Osteoblast (primary cell): ENCODE results near the gene DLK2. TPM values are rescaled to one million over a fixed set of nuclear protein-coding genes. Genes with fewer than 3 reads are reported as not detected.

Experiments
- DNase-seq: peaks from one replicate; pipeline ENCODE4 v3.0.0; 2011; ENCODE audit warnings: low spot score, mixed read lengths; ENCODE audit not compliant: insufficient read length; ENCODE audit errors: missing footprints
- H2AFZ ChIP-seq: 2 replicates; pipeline ENCODE4 v1.6.0; 2011; ENCODE audit warnings: mild to moderate bottlenecking, low read length
- H3K27ac ChIP-seq: 2 replicates; pipeline ENCODE4 v1.5.1; 2011; ENCODE audit warnings: mild to moderate bottlenecking, low read depth, low read length, moderate library complexity
- H3K27me3 ChIP-seq: 2 replicates; pipeline ENCODE4 v1.6.0; 2012; ENCODE audit warnings: mild to moderate bottlenecking, control low read depth, inconsistent platforms, low read length, moderate library complexity; ENCODE audit not compliant: insufficient read depth
- H3K36me3 ChIP-seq: 2 replicates; pipeline ENCODE4 v1.5.1; 2011; ENCODE audit warnings: mild to moderate bottlenecking, low read length, control low read depth, moderate library complexity; ENCODE audit not compliant: insufficient read depth
- H3K4me1 ChIP-seq: 2 replicates; pipeline ENCODE4 v1.5.1; 2011; ENCODE audit warnings: mild to moderate bottlenecking, low read length, control low read depth, moderate library complexity; ENCODE audit not compliant: insufficient read depth
- H3K4me2 ChIP-seq: 2 replicates; pipeline ENCODE4 v1.6.0; 2011; ENCODE audit warnings: mild to moderate bottlenecking, low read length; ENCODE audit not compliant: insufficient read depth
- H3K4me3 ChIP-seq: fragments of 200-600 bp; sonication (generic); 3 replicates; pipeline ENCODE4 v1.5.1; 2012; ENCODE audit warnings: mild to moderate bottlenecking, low read length, inconsistent platforms; ENCODE audit not compliant: insufficient read depth
- H3K79me2 ChIP-seq: 2 replicates; pipeline ENCODE4 v1.6.0; 2012; ENCODE audit warnings: mild to moderate bottlenecking, low read length, control low read depth, inconsistent platforms; ENCODE audit not compliant: insufficient read depth
- H3K9me3 ChIP-seq: 2 replicates; pipeline ENCODE4 v1.5.1; 2011; ENCODE audit warnings: low read depth, low read length, control low read depth
- H4K20me1 ChIP-seq: 2 replicates; pipeline ENCODE4 v1.6.0; 2012; ENCODE audit warnings: mild to moderate bottlenecking, low read length, control low read depth; ENCODE audit not compliant: insufficient read depth
- CTCF ChIP-seq: IDR thresholded peaks from 2 replicates; pipeline ENCODE4 v1.5.1; 2011; ENCODE audit warnings: mild to moderate bottlenecking, low read depth, low read length, moderate library complexity; ENCODE audit errors: extremely low read depth
- total RNA-seq: library from RNA; depleted of rRNA; stranded (reverse); fragments of >200 nt; gene quantifications from 2 replicates; pipeline ENCODE4 v1.2.3, GENCODE V29; 2012

The DLK2 gene
- total RNA-seq, 1 donor: not detected

DNA sequence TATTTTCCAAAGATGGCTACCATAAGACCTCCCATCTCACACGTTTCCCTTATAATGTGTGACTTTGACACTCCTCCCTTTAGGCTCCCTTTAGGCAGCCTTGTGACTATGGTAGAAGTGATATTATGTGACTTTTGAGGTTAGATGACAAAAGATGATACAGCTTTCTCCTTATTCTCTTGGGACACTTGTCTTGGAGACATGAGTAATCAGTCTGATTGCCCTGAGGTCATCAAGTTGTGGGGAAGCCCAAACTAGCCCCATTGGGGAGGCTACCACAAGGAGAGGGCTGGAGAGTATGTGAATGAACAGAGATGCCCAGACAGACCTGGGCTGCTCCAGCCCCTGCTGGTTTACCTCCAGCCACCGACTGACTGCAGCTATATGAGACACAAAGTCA, 10.6 kb upstream of the DLK2 start:
- no peak for TF ChIP-seq CTCF
- no peaks in the 10 kb centered on the region for H4K20me1 ChIP-seq
- H3K36me3 ChIP-seq: no peaks in the 10 kb centered on the region
- no peak overlapping the region for H3K4me2 ChIP-seq
- no peaks in the 10 kb centered on the region for H3K4me1 ChIP-seq
- no peak for DNase-seq
- H3K9me3 ChIP-seq: no peaks in the 10 kb centered on the region
- peaks cover 11% of the 10 kb centered on the region for H3K27me3 ChIP-seq
- H3K27ac ChIP-seq: no peak overlapping the region
- H2AFZ ChIP-seq: no peak overlapping the region
- H3K4me3 ChIP-seq: no peak overlapping the region
- H3K79me2 ChIP-seq: no peaks in the 10 kb centered on the region

- Histone ChIP-seq H3K36me3 (no peaks in the 10 kb centered on the region), H3K27me3 (peaks cover 11% of the 10 kb centered on the region), H3K9me3 (no peaks in the 10 kb centered on the region), H3K27ac (no peak overlapping the region), H3K4me2 (no peak overlapping the region), H2AFZ (no peak overlapping the region), H3K4me3 (no peak overlapping the region), H4K20me1 (no peaks in the 10 kb centered on the region), H3K4me1 (no peaks in the 10 kb centered on the region), H3K79me2 (no peaks in the 10 kb centered on the region)
- DNase-seq: no peak
- no peak for TF ChIP-seq CTCF
Measured at GRCh38 chr6:43464337-43464736, 9.0 kb upstream of the DLK2 start.

DNA sequence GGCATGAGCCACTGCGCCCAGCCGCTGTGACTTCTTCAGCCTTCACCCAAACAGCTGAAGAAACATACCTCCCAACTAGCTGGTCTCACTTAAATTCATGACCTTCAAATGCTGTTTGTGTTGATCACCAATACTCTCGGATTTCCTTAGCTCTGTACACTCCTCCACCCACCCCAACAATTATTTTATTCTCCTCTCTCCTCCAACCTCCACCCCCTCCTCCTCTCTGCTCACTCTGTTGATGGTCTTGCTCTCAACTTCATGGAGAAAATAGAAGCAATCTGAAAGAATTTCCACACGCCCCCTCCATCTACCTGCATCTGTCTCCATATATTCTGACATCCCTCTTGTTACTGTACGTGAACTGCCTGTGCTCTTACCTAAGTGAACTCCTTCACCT, 6.6 kb upstream of the DLK2 start:
- peaks cover 11% of the 10 kb centered on the region for H3K27me3 ChIP-seq
- H3K36me3 ChIP-seq: no peaks in the 10 kb centered on the region
- no peak for TF ChIP-seq CTCF
- no peak overlapping the region for H3K4me2 ChIP-seq
- H3K9me3 ChIP-seq: no peaks in the 10 kb centered on the region
- no peak overlapping the region for H2AFZ ChIP-seq
- no peak for DNase-seq
- H3K4me3 ChIP-seq: no peak overlapping the region
- no peaks in the 10 kb centered on the region for H4K20me1 ChIP-seq
- no peaks in the 10 kb centered on the region for H3K4me1 ChIP-seq
- no peak overlapping the region for H3K27ac ChIP-seq
- no peaks in the 10 kb centered on the region for H3K79me2 ChIP-seq

- peaks cover 25% of the 10 kb centered on the region for H3K27me3 ChIP-seq
- no peaks in the 10 kb centered on the region for H3K9me3 ChIP-seq
- no peak overlapping the region for H3K27ac ChIP-seq
- no peaks in the 10 kb centered on the region for H3K4me1 ChIP-seq
- H3K4me3 ChIP-seq: no peak overlapping the region
- H2AFZ ChIP-seq: no peak overlapping the region
- TF ChIP-seq CTCF: no peak
- no peaks in the 10 kb centered on the region for H4K20me1 ChIP-seq
- H3K36me3 ChIP-seq: no peaks in the 10 kb centered on the region
- DNase-seq: peak; percentile 53
- no peak overlapping the region for H3K4me2 ChIP-seq
- no peaks in the 10 kb centered on the region for H3K79me2 ChIP-seq
Measured at GRCh38 chr6:43460032-43460431, 4.7 kb upstream of the DLK2 start.
